ENCODE measurements around the gene FKBP2.
A peak's percentile ranks its signal among the peaks of the same experiment; 100 is the strongest.

The FKBP2 gene

DNA sequence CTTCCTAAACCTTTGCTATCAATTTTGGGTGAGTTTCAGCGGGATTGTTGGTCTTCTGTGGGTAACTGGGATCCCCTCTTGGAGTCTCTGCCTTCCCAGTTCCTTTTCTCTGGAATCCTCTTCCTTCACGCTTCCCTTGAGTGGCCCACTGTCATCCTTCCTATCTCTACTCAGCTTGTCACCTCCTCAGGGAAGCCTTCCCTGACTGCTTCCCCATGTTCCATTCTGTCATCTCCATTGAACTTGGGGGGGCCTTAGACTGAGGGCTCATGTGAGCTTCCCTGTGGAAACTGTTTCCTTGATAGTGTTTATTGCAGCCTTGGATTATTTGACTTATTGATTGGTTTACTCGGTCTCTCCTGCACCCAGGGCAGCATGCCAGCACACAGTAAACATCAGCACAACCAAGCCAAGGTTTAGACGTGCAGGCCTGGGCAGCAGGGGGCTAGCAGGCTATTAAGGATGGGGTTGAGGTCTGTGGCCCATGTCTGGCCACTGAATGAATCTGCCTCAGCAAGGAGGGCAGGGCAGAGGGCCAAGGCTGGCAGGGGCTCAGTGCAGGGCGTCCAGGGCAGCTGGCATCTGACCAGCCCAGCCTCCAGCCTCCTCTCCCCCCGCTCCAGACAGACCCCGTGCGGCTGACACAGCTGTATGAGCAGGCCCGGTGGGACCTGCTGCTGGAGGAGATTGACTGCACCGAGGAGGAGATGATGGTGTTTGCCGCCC, 22.1 kb upstream of the FKBP2 start:
- DNase-seq: peak in 5 of 58 donors; percentile 25 to 39 (median 31)

DNA sequence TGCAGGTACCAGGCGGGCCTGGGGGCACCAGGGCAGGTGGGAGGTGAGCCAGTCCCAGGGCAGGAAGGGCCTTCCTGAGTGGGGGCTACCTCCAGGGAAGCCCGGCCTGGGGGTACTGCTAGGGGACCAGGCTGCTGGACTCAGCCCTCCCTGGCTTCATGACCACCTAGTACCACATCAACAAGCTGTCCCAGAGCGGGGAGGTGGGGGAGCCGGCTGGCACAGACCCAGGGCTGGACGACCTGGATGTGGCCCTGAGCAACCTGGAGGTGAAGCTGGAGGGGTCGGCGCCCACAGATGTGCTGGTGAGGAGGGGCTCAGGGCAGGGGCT, 21.6 kb upstream of the FKBP2 start:
- DNase-seq: no peak

DNA sequence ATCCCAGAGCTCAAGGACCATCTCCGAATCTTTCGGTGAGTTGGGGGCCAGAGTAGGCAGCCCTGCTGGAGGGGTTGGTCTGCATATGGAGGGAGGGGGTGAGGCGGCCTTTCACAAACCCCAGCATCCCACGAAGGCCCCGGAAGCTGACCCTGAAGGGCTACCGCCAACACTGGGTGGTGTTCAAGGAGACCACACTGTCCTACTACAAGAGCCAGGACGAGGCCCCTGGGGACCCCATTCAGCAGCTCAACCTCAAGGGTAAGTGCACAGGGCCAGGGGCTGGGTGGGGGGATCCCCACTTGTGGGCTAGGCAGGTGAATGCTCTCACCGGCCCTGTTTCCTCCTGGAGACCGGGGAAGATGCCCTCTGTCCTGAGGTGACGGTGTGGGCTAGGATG, 21.1 kb upstream of the FKBP2 start:
- DNase-seq: no peak

DNA sequence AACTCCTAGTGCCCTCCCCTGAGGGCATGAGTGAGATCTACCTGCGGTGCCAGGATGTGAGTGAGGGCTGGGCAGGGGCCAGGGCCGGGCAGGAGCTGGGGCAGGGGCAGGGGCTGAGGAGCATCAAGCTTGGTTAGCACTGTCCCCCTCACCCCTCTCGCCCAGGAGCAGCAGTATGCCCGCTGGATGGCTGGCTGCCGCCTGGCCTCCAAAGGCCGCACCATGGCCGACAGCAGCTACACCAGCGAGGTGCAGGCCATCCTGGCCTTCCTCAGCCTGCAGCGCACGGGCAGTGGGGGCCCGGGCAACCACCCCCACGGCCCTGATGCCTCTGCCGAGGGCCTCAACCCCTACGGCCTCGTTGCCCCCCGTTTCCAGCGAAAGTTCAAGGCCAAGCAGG, 20.6 kb upstream of the FKBP2 start:
- no peak for DNase-seq

DNA sequence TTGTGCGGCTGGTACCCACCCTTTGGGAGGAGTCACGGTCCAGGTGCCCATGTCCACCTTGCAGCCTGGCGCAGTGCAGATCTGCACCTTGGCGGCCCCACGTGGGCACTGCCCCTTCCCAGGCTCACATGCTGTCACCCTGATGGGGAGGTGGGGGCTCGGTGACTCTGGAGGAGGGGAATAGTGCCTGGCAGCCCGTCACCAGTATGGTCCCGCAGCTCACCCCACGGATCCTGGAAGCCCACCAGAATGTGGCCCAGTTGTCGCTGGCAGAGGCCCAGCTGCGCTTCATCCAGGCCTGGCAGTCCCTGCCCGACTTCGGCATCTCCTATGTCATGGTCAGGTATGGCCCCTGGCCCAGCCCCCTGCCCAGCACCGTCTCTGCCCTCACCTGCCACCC, 20.1 kb upstream of the FKBP2 start:
- no peak for DNase-seq

DNA sequence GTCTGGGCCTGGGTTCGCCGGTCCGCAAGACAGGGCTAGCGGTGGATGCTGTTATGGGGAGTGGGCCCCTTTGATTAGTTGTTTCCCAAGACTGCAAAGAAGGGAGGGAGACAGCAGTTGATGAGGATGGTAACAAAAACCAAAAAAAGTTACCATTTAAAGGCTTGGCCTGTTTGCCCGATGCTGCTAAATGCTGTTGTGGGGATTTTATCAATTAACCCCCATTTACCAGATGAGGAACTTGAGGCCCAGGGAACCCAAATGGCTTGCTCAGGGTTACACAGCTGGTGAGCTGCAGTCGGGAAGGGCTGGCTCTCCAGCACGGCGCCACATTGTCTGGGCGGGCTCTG, 18.3 kb upstream of the FKBP2 start:
- DNase-seq: no peak

DNA sequence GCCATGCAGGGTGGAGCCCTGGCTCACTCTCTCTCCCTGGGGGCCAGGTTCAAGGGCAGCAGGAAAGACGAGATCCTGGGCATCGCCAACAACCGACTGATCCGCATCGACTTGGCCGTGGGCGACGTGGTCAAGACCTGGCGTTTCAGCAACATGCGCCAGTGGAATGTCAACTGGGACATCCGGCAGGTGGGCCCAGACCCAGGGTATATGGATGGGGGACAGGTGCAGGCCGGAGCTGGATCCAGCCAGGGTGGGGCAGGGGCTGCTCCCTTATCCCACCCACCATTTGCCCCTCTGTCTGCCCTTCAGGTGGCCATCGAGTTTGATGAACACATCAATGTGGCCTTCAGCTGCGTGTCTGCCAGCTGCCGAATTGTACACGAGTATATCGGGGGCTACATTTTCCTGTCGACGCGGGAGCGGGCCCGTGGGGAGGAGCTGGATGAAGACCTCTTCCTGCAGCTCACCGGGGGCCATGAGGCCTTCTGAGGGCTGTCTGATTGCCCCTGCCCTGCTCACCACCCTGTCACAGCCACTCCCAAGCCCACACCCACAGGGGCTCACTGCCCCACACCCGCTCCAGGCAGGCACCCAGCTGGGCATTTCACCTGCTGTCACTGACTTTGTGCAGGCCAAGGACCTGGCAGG, 17.8 kb upstream of the FKBP2 start:
- DNase-seq: no peak

DNA sequence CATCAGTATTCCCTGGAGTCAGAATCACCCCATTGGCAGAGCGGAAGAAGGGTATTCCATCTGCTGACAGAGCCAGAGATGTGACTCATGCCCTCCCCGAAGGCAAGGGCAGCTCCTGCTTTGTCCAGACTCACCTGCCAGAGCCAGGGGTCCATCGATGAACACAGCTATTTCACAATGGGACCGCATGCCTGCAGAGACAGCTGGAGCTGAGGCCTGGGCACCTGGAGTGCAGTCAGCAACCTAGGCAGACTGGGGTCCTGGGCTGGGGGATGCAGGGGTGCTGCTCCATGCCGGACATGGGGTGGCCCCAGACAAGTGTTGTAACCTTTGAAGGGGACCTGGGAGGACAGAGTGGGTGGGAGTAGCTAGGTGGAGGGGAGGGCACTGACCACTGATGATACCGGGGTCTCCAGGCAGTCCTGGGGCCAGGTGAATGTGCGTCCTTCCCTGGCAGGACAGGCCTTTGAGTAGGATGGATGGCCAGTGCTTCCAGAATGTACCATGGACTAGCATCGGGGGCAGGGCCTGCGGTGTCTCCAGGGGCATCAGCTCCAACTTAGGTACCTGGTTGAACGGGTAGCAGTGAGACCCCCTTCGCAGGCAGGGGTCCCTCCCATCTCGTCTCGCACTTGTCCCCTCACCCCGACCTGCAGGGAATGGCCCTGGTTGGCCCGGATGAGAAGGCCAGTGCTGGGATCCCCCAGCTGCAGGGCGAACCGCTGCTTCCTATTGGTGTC, 16.6 kb upstream of the FKBP2 start:
- DNase-seq: no peak

DNA sequence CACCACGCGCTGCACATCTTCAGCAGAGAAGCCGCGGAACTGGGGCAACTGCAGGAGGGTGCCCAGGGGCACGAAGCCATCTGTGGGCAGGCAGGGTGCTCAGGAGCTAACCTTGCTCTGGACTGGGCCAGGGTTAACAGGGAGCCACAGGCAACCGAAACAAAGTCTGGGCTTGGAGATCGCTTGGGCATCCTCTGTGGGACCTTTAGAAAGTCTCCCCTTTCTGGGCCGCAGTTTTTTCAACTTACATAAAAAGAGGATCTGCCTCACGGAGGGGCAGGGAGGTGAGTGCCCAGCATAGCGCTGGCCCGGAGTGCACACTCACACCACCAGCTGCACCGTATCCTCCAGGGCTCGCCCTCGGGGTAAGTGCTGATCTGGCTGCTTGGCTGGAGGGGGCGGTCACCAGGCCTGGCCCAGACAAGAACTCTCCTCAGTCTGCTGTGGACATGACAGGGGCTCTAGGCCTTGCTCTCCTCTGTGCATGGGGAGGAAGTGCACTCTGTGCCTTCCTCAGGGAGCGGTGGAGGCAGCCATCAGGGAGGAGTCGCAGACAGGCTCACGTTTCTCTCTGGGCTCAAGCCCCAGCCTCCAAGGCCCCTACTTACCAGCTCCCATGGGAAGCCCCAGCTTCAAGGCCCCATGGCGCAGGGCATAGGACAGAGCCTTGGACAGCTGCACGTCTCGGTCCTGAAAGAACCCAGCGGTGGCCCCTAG, 15.8 kb upstream of the FKBP2 start:
- DNase-seq: no peak

DNA sequence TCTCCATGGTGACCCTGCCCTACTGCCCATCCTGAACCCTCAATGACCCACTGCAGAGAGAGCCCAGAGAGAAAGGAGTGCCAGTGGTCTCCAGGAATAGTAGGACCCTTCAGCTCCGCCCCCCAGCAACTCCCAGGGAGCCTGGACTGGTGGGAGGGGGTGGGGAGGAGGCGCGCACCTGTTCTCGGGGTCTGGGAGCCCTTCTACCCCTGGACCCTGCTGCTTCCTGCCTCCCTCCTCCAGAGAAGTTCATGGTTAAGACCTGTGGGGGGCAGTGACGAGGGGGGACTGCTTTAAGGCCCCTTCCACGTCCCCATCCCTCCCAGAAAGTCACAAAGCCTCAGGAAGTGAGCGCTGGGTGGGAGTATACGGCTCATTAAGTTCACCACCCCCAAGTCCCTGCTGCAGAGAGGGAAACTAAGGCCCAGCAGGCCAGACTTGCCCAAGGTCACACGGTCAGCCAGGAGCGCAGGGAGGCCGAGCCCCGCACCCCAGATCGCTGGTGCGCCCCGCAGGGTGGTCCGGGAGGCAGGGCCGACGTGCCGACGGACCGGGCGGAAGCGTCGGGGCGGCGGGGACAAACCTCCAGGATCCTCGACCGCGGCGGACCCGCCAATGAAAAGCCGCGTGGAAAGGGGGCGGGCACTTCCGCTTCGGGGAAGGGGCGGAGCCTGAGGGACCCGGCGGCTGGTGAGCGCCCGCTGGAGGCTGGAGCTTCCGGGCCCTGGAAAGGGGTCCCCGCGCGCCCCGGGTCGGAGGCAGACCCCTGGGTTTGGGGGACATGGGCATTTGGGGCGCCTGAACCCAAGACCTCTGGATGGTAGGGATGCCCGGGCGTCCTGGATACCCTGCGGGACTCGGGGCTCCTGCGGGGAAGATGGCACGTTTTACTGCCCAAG, 15.0 kb upstream of the FKBP2 start, which contains the start of the genes NUDT22 and TRPT1:
NUDT22 (plus strand) TSS at position 667 of the 899 bp plus-strand sequence. CDS start 379 bp downstream, outside the sequence.
TRPT1 (minus strand) TSS at position 579 of the 899 bp plus-strand sequence; CDS start at position 253, 326 bp downstream.
- DNase-seq: peak; percentile 30 to 92 (median 82)

DNA sequence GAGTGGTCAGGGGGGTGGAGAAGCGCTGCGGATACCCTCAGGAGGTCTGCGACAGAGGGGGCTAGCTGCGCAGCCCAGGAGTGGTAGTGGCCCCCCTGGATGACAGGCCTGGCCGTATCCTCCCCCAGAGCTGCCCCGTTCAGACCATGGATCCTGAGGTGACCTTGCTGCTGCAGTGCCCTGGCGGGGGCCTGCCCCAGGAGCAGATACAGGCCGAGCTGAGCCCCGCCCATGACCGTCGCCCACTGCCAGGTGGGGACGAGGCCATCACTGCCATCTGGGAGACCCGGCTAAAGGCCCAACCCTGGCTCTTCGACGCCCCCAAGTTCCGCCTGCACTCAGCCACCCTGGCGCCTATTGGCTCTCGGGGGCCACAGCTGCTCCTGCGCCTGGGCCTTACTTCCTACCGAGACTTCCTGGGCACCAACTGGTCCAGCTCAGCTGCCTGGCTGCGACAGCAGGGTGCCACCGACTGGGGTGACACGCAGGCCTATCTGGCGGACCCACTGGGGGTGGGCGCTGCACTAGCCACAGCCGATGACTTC, 14.3 kb upstream of the FKBP2 start:
- DNase-seq: peak in 19 of 58 donors; percentile 25 to 65 (median 45)

DNA sequence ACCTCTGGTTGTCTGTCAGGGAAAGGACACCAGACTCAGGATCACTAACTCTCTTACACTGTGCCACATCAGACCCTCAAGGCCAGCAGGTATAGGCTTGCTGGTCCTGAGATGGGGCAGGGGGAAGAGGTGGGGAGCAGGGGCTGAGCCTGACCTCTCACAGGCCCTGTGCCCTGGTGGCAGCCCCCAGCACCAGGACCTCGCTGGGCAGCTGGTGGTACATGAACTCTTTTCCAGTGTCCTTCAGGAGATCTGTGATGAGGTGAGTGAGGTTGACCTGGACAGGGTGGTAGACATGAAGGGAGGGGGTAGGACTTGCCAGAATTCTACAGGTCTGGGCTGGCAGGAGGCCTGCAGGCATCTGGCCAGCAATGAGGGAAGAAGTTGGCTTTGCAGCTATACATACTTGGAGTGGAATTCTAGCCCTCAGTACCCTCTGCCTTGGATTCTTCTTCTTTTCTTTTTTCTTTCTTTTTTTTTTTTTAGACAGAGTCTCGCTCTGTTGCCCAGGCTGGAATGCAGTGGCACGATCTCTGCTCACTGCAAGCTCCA, 13.4 kb upstream of the FKBP2 start:
- no peak for DNase-seq

DNA sequence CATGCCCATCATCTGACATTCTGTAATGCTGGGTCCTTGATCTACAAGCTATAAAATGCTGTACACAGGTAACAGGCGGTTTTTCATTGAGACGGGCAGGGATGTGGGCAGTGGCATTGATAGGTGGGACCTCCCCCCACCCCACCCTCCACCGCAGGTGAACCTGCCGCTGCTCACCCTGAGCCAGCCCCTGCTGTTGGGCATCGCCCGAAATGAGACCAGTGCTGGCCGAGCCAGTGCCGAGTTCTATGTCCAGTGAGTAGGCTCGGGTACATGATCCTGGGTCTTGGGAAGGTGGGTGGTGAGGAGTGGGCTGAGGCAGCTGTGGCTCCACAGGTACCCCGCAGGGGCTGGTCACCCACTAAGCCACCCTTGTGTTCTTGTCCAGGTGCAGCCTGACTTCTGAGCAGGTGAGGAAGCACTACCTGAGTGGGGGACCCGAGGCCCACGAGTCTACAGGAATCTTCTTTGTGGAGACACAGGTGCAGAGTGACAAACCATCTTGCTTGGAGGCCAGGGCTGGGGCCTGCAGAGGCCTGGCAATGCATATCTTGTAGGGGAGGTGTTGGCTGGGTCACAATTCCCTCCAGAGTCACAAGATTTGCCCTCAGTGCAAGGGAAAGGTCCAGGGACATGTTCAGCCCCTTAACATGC, 11.7 kb upstream of the FKBP2 start:
- DNase-seq: no peak

DNA sequence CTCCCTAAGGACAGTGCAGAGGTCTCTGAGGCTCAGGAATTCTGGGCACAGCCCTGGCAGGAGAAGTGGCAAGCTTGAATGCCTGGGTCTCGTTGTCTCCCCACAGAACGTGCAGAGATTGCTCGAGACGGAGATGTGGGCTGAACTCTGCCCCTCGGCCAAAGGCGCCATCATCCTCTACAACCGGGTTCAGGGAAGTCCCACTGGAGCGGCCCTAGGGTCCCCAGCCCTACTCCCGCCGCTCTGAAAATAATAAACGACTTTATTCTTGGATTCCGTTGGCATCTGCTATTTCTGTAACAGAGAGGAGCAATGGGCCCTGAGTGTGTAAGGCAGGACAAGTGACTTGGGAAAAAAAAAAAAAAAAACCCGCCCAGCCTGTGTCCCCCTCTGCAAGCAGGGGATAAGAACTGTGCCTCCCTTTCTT, 11.1 kb upstream of the FKBP2 start:
- DNase-seq: no peak

DNA sequence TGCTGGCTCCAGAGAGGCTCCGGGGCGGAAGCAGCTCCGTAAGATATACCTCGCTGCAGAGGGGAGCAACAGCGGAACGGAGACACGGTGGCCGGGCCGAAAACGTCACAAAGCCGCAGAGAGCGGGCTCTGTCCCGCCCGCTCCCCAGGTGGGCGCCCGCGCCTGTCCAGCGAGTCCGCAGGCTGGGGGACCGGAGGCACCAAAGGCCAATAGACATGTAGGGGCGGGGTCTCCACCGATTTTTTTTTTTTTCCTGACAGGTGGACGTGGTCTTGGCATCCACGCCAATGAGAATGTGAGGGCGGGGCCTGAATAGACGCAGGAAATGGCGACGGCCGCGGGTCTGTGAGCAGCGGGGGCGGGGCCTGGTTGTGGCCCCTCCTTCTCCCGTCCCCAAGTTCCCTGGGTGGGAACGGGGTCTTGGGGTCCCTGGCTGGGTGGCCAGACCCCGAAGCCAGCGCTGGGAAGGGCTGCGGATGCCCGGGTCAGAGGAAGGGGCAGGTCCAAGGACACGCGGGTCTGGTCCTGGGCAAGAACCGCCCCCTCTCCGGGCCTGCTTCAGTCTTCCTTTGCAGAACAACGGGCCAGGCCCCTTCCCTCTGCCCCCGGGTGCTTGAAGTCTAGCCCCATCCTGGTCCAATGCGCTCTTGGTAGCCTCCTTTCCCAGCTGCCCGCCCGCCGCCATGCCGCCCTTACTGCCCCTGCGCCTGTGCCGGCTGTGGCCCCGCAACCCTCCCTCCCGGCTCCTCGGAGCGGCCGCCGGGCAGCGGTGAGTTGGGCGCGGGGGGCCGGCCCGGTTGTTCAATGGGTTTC, 10.5 kb upstream of the FKBP2 start, which contains the start of gene DNAJC4:
DNAJC4 (plus strand) TSS at position 378 of the 814 bp plus-strand sequence; CDS start at position 685, 307 bp downstream.
- DNase-seq: peak; percentile 52 to 94 (median 85)

DNA sequence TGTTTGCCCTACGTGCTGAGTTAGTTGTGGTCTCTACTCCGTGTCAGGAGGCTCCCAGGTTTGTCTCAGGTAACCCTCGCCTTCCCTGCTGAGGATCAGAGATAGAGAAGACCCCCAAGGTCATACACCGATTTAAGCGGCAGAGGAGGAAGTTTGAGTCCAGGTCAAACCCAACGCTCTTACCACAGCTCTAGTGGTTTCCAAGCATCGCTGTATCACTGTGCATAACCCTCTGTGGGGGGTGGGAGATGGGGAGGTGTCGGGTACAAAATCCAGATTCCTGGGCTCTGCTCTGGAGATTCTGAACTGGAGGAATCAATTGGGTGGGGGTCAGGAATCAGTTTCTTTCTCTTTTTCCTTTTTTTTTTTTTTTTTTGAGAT, 9.9 kb upstream of the FKBP2 start:
- no peak for DNase-seq

DNA sequence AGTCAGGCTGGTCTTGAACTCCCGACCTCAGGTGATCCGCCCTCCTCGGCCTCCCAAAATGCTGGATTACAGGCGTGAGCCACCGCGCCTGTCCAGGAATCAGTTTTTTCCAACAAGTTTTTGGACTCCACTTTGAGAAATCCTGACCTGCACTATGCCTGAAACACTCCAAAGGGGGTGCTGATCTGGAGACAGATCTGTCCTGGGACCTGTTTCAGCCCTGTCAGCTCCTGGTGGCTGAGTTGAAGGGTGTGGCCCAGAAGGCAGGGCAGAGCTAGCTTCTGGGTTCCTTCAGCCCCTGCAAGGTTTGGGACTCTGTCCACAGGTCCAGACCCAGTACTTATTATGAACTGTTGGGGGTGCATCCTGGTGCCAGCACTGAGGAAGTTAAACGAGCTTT, 9.3 kb upstream of the FKBP2 start:
- no peak for DNase-seq

DNA sequence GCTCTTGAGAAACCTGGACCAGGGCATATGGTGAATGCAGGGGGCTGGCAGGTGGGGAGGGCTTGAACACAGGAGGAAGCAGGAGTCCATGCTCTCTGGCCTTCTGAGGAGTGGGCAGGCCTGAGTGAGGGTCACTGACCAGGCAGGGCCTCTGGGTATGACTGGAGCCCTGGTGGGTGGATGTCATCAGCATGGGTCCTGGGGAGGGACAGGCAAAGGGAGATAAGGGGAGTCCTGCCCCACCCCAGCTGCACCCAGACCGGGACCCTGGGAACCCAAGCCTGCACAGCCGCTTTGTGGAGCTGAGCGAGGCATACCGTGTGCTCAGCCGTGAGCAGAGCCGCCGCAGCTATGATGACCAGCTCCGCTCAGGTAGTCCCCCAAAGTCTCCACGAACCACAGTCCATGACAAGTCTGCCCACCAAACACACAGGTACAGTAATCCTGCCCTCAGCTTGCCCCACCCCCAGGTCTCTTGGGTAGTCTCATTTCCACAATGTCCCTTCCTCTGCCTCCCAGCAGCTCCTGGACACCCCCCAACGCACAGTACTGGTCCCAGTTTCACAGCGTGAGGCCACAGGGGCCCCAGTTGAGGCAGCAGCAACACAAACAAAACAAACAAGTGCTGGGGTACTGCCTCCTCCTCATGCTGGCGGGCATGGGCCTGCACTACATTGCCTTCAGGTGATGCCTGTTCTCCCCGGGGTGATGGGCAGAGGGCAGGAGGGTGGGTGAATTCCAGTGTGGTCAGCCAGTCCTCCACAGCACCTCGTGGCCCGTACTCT, 8.5 kb upstream of the FKBP2 start:
- DNase-seq: no peak
